IMR-90 (cell line): ENCODE measurements around the gene UBL4B. TPM values are rescaled to one million over a fixed set of nuclear protein-coding genes. Genes with fewer than 3 reads are reported as not detected.

Experiments used
- ATAC-seq: fragments of 200-7000 bp; cut with Tn5 transposase; 2 replicates; pipeline ENCODE4 v1.9.1; 2020; ENCODE audit warnings: low read depth, mild to moderate bottlenecking, moderate library complexity
- BruUV-seq: library from RNA; stranded (reverse); fragments of 400-500 nt; replicated peaks from 2 replicates; lab custom pipeline; 2021; lab: Mats Ljungman, UMichigan
- CTCF ChIA-PET: fragments of 300-600 bp; formaldehyde crosslinking; extraction: SDS; loops from one replicate; lab custom pipeline; 2021; ENCODE audit warnings: antibody characterized with exemption; lab: Yijun Ruan, JAX
- POLR2A ChIA-PET: fragments of 300-600 bp; sonication (Branson Sonifier 250); formaldehyde crosslinking; loops from one replicate; lab custom pipeline; 2022; ENCODE audit warnings: antibody characterized with exemption; ENCODE audit not compliant: unreplicated experiment; lab: Charles Lee
- DNase-seq: peaks from one replicate; pipeline ENCODE4 v3.0.0; 2013
- H2AFZ ChIP-seq: replicated peaks from 2 replicates; pipeline ENCODE3; 2013; ENCODE audit warnings: low read length, mild to moderate bottlenecking; ENCODE audit not compliant: poor library complexity
- H2AK5ac ChIP-seq: 2 replicates; pipeline ENCODE4 v1.6.1; 2013; ENCODE audit warnings: low read depth, low read length, inconsistent platforms
- H2AK9ac ChIP-seq: replicated peaks from 2 replicates; pipeline ENCODE3; 2013; ENCODE audit warnings: mild to moderate bottlenecking, low read depth, low read length, moderate library complexity; ENCODE audit not compliant: poor library complexity
- H2BK120ac ChIP-seq: 2 replicates; pipeline ENCODE4 v1.6.1; 2013; ENCODE audit warnings: low read depth, low read length, inconsistent platforms
- H2BK15ac ChIP-seq: 3 replicates; pipeline ENCODE4 v1.6.1; 2013; ENCODE audit warnings: low read depth, low read length, inconsistent platforms
- H2BK20ac ChIP-seq: 2 replicates; pipeline ENCODE4 v1.6.1; 2013; ENCODE audit warnings: low read depth, mild to moderate bottlenecking, inconsistent platforms, low read length, moderate library complexity
- H2BK5ac ChIP-seq: 2 replicates; pipeline ENCODE4 v1.6.1; 2013; ENCODE audit warnings: mild to moderate bottlenecking, low read depth, low read length, inconsistent platforms; ENCODE audit not compliant: poor library complexity, severe bottlenecking
- H3K14ac ChIP-seq: replicated peaks from 2 replicates; pipeline ENCODE4 v1.6.1; 2013; ENCODE audit warnings: low read depth, low read length, inconsistent platforms
- H3K18ac ChIP-seq: 2 replicates; pipeline ENCODE4 v1.6.1; 2013; ENCODE audit warnings: low read depth, low read length, control low read depth
- H3K23ac ChIP-seq: 2 replicates; pipeline ENCODE4 v1.6.1; 2013; ENCODE audit warnings: low read depth, low read length, inconsistent platforms
- H3K27ac ChIP-seq: 2 replicates; pipeline ENCODE4 v1.5.1; 2013; ENCODE audit warnings: mild to moderate bottlenecking, control low read depth, low read length; ENCODE audit not compliant: insufficient read depth
- H3K27me3 ChIP-seq: 2 replicates; pipeline ENCODE4 v1.6.1; 2013; ENCODE audit warnings: low read length; ENCODE audit not compliant: control insufficient read depth, insufficient read depth
- H3K36me3 ChIP-seq: 2 replicates; pipeline ENCODE4 v1.6.1; 2013; ENCODE audit warnings: low read length, mixed read lengths; ENCODE audit not compliant: control insufficient read depth, insufficient read depth
- H3K4ac ChIP-seq: 2 replicates; pipeline ENCODE4 v1.6.1; 2013; ENCODE audit warnings: low read depth, low read length, inconsistent platforms
- H3K4me1 ChIP-seq: 2 replicates; pipeline ENCODE4 v1.6.1; 2013; ENCODE audit warnings: low read length, mixed read lengths; ENCODE audit not compliant: control insufficient read depth, insufficient read depth
- H3K4me2 ChIP-seq: 2 replicates; pipeline ENCODE4 v1.6.1; 2013; ENCODE audit warnings: low read depth, mild to moderate bottlenecking, control low read depth, low read length, moderate library complexity
- H3K4me3 ChIP-seq: 2 replicates; pipeline ENCODE4 v1.5.1; 2013; ENCODE audit warnings: low read depth, mild to moderate bottlenecking, control low read depth, low read length, moderate library complexity; ENCODE audit not compliant: insufficient read depth
- H3K56ac ChIP-seq: 2 replicates; pipeline ENCODE4 v1.6.1; 2013; ENCODE audit warnings: low read length, inconsistent platforms; ENCODE audit not compliant: insufficient read depth; ENCODE audit errors: extremely low read depth
- H3K79me1 ChIP-seq, 2 experiments: 2 replicates each; pipeline ENCODE4 v1.6.1; 2013; ENCODE audit warnings: low read length in 2 of 2, inconsistent platforms in 1 of 2, low read depth in 1 of 2
- H3K9ac ChIP-seq: 2 replicates; pipeline ENCODE4 v1.6.1; 2013; ENCODE audit warnings: low read depth, low read length, control low read depth
- H3K9me1 ChIP-seq: 2 replicates; pipeline ENCODE4 v1.6.1; 2013; ENCODE audit warnings: low read length, inconsistent platforms; ENCODE audit not compliant: insufficient read depth
- H3K9me3 ChIP-seq: 2 replicates; pipeline ENCODE4 v1.6.1; 2013; ENCODE audit warnings: low read length; ENCODE audit not compliant: control insufficient read depth, insufficient read depth
- H4K20me1 ChIP-seq: 2 replicates; pipeline ENCODE4 v1.6.1; 2013; ENCODE audit warnings: low read length, inconsistent platforms; ENCODE audit not compliant: insufficient read depth
- H4K5ac ChIP-seq: 2 replicates; pipeline ENCODE4 v1.6.1; 2013; ENCODE audit warnings: mild to moderate bottlenecking, low read depth, low read length, control low read depth
- H4K8ac ChIP-seq, 2 experiments: 2 replicates each; pipeline ENCODE4 v1.6.1; 2013; ENCODE audit warnings: low read depth in 2 of 2, low read length in 2 of 2, control low read depth in 1 of 2, inconsistent platforms in 1 of 2
- H4K91ac ChIP-seq: 2 replicates; pipeline ENCODE4 v1.6.1; 2013; ENCODE audit warnings: low read depth, low read length, inconsistent platforms; ENCODE audit not compliant: insufficient read depth
- CEBPB ChIP-seq: IDR thresholded peaks from 2 replicates; pipeline ENCODE4 v1.6.1; 2012; ENCODE audit warnings: low read depth, low read length, improper control_type of control experiment
- CHD1 ChIP-seq: IDR thresholded peaks from 2 replicates; pipeline ENCODE4 v1.6.1; 2012; ENCODE audit warnings: low read depth, low read length, improper control_type of control experiment
- FOS ChIP-seq: fragments of 150-350 bp; IDR thresholded peaks from 2 replicates; pipeline ENCODE4 v1.6.1; 2016; ENCODE audit warnings: low read depth, low read length
- MAZ ChIP-seq: IDR thresholded peaks from 2 replicates; pipeline ENCODE4 v1.6.1; 2012; ENCODE audit warnings: low read depth, mild to moderate bottlenecking, low read length, improper control_type of control experiment, moderate library complexity, borderline replicate concordance
- MXI1 ChIP-seq: IDR thresholded peaks from 2 replicates; pipeline ENCODE4 v1.6.1; 2012; ENCODE audit warnings: low read depth, mild to moderate bottlenecking, low read length, moderate library complexity, borderline replicate concordance
- NFE2L2 ChIP-seq: fragments of 150-350 bp; IDR thresholded peaks from 2 replicates; pipeline ENCODE4 v1.6.1; 2016; ENCODE audit warnings: low read depth, mild to moderate bottlenecking, low read length
- POLR2A ChIP-seq: IDR thresholded peaks from 2 replicates; pipeline ENCODE4 v1.6.1; 2012; ENCODE audit warnings: mild to moderate bottlenecking, low read depth, low read length
- RAD21 ChIP-seq: IDR thresholded peaks from 2 replicates; pipeline ENCODE4 v1.6.1; 2012; ENCODE audit warnings: low read length, improper control_type of control experiment
- RFX5 ChIP-seq: IDR thresholded peaks from 2 replicates; pipeline ENCODE4 v1.8.0; 2012; ENCODE audit warnings: low read depth, mild to moderate bottlenecking, low read length, moderate library complexity
- SMC3 ChIP-seq: fragments of 150-350 bp; IDR thresholded peaks from 2 replicates; pipeline ENCODE4 v1.6.1; 2016; ENCODE audit warnings: low read depth, mild to moderate bottlenecking, antibody characterized with exemption, low read length, moderate library complexity
- WGBS, 2 experiments: methylation state at CpG; one replicate each; pipeline versions ENCODE4 v1.1.5 to v1.1.7; 2013; ENCODE audit warnings: missing lambda C conversion rate in 2 of 2; ENCODE audit not compliant: insufficient read length in 1 of 2; ENCODE audit errors: extremely low coverage in 2 of 2; 5-methylcytosine and 5-hydroxymethylcytosine counted together
- dilution Hi-C: fragments of 300-500 bp; cut with HindIII; formaldehyde crosslinking; loops from one replicate; pipeline ENCODE4 v1.14.3; 2018; ENCODE audit warnings: low sequenced_read_pairs; ENCODE audit not compliant: unreplicated experiment
- in situ Hi-C: fragments of 300-500 bp; cut with MboI; formaldehyde crosslinking; loops from 3 replicates; pipeline ENCODE4 v1.14.3; 2019; ENCODE audit warnings: low sequenced_read_pairs, inconsistent platforms, mixed read lengths
- intact Hi-C: fragments of 100-400 bp; cut with micrococcal nuclease; formaldehyde crosslinking; loops from 2 replicates; pipeline ENCODE4 v1.10.0; 2022
- polyA plus RNA-seq, 3 experiments: library from polyadenylated mRNA; depleted of rRNA; stranded (reverse); fragments of >200 nt; gene quantifications; 2 replicates each; pipeline ENCODE4 v1.2.3, GENCODE V29; 2012; ENCODE audit warnings: low replicate concordance in 1 of 3
- total RNA-seq: library from RNA; depleted of rRNA; stranded (reverse); fragments of >200 nt; gene quantifications from 2 replicates; pipeline ENCODE4 v1.2.3, GENCODE V29; 2012
- TF ChIP-seq, protein P1 (sequence below): fragments of 150-350 bp; IDR thresholded peaks from 2 replicates; pipeline ENCODE4 v1.6.1; 2017; ENCODE audit warnings: mild to moderate bottlenecking, antibody characterized with exemption, low read length, low read depth
- TF ChIP-seq, protein P2 (sequence below): conservative IDR thresholded peaks from 2 replicates; pipeline ENCODE4 v1.5.1; 2012; ENCODE audit warnings: mild to moderate bottlenecking, low read depth, low read length, improper control_type of control experiment

UBL4B gene
- total and polyA plus RNA-seq, 2 of the 4 experiments (the other 2 are of a cell fraction): not detected

DNA sequence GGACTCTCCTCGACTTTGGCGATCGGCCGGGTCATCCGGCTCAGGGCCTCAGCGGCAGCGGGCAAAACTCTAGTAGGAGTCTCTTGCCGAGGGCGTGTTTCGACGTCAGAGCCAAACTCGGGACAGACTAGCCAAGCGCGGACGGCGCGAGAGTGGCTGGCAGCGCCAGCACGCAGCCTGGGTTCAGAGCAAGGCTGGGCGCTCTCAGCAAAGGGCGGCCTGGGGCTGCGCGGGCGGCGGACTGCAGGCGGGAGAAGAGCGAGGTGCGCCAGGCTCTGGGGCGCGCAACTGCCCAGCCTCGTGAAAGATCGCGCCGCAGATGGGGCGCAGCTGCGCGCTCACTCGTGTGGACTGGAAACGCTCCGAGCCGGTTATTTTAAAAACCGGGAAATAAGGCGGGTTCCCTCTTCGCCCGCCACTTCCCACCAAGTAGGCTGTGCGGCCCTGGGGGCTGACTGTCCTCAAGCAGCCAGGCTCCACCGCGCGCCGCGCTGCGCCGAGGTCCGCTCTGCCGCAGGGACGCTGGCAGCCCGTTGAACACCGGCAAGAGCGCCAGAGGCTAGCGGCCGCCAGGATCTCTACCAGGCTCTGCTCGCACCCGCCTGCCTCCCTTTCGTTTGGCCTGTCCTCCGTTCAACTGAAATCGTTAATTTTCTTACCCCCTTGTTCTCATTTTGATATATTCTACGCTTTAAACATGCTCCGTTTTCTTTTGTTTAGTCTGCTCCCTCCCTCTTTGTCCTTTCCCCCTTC is 44.2 kb upstream of the UBL4B start:
- dilution Hi-C loops (no loop called here), in situ Hi-C loops (no loop called here), intact Hi-C loops (no loop called here)
- H2AK9ac ChIP-seq: no peak overlapping the region
- no peak overlapping the region for H2BK5ac ChIP-seq
- no peak overlapping the region for H4K8ac ChIP-seq
- no peak overlapping the region for H4K91ac ChIP-seq
- no peak overlapping the region for H2BK120ac ChIP-seq
- H3K4ac ChIP-seq: no peak overlapping the region
- 9% methylated on average over 50 of the region's 68 CpGs; no CpG with 5 or more reads in 1 of the 2 experiments for WGBS, 2 experiments
- H2AK5ac ChIP-seq: no peak overlapping the region
- POLR2A ChIA-PET: no interaction called here
- H3K4me3 ChIP-seq: no peak overlapping the region
- H3K27ac ChIP-seq: no peak overlapping the region
- no peak overlapping the region for H3K23ac ChIP-seq
- H3K27me3 ChIP-seq: peaks cover 70% of the 10 kb centered on the region
- H3K9me3 ChIP-seq: peaks cover 24% of the 10 kb centered on the region
- H4K5ac ChIP-seq: no peak overlapping the region
- H3K79me1 ChIP-seq: no peaks in the 10 kb centered on the region
- H3K14ac ChIP-seq: no peak overlapping the region
- no peak overlapping the region for H2AFZ ChIP-seq
- no peak overlapping the region for H3K56ac ChIP-seq
- no peak overlapping the region for H2BK15ac ChIP-seq
- no peak overlapping the region for H3K18ac ChIP-seq
- no peak overlapping the region for H2BK20ac ChIP-seq
- DNase-seq (no peak), ATAC-seq (no peak)
- peaks cover 21% of the 10 kb centered on the region; the same call in 1 of the 2 replicates for H4K20me1 ChIP-seq
- no peaks in the 10 kb centered on the region for H3K9me1 ChIP-seq
- no TSS peak for BruUV-seq
- TF ChIP-seq SMC3 (no peak), CHD1 (no peak), FOS (no peak), NFE2L2 (no peak), RFX5 (no peak), MAZ (no peak), MXI1 (no peak), POLR2A (no peak), RAD21 (no peak), CEBPB (no peak)
- TF ChIP-seq, protein P1, sequence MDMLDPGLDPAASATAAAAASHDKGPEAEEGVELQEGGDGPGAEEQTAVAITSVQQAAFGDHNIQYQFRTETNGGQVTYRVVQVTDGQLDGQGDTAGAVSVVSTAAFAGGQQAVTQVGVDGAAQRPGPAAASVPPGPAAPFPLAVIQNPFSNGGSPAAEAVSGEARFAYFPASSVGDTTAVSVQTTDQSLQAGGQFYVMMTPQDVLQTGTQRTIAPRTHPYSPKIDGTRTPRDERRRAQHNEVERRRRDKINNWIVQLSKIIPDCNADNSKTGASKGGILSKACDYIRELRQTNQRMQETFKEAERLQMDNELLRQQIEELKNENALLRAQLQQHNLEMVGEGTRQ: no peak
- TF ChIP-seq, protein P2, sequence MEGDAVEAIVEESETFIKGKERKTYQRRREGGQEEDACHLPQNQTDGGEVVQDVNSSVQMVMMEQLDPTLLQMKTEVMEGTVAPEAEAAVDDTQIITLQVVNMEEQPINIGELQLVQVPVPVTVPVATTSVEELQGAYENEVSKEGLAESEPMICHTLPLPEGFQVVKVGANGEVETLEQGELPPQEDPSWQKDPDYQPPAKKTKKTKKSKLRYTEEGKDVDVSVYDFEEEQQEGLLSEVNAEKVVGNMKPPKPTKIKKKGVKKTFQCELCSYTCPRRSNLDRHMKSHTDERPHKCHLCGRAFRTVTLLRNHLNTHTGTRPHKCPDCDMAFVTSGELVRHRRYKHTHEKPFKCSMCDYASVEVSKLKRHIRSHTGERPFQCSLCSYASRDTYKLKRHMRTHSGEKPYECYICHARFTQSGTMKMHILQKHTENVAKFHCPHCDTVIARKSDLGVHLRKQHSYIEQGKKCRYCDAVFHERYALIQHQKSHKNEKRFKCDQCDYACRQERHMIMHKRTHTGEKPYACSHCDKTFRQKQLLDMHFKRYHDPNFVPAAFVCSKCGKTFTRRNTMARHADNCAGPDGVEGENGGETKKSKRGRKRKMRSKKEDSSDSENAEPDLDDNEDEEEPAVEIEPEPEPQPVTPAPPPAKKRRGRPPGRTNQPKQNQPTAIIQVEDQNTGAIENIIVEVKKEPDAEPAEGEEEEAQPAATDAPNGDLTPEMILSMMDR: no peak
- H3K4me1 ChIP-seq: no peaks in the 10 kb centered on the region; the same call in 1 of the 2 replicates
- no peak overlapping the region for H3K9ac ChIP-seq
- H3K36me3 ChIP-seq: no peaks in the 10 kb centered on the region
- H3K4me2 ChIP-seq: no peak overlapping the region
- CTCF ChIA-PET: no interaction called here
